Activated naive CD4-positive, alpha-beta T cell treated with Interleukin-2 at 50 U/mL for 16 hours (primary cell): ENCODE measurements around the gene SPP2.

Source experiments
- DNase-seq: peaks from one replicate; pipeline ENCODE4 v3.0.0-alpha.2; 2020

The SPP2 gene

GRCh38 chr2:234092344-234092743, 41.8 kb downstream of the SPP2 start:
- no peak for DNase-seq

DNA sequence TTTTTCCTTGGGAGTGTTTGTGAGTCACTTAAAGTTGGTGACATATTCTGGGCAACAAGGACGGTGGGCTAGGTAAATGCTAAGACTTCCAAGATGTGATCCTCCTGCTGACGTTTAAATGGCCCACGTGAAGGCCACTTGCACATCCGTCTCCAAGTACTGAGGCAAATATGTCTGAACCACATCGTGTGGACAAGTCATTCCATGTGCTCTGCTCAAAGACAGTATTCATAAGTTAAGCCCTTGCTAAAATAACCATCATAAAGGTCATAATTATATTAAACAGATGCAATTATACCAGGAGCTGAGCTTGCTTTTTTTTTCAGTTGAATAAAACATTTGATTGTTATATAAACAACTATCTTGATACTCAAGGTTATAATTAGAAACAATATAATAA, 44.8 kb downstream of the SPP2 start:
- no peak for DNase-seq

DNA sequence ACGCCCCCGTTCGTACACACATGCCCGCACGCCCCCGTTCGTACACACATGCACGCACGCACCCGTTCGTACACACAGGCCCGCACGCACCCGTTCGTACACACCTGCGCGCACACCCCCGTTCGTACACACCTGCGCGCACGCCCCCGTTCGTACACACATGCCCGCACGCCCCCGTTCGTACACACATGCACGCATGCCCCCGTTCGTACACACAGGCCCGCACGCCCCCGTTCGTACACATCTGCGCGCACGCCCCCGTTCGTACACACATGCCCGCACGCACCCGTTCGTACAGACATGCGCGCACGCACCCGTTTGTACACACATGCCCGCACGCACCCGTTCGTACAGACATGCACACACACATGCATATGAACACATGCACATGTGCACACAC, 45.7 kb downstream of the SPP2 start:
- no peak for DNase-seq

- no peak for DNase-seq
Measured at GRCh38 chr2:234098681-234099080, 48.2 kb downstream of the SPP2 start.

DNA sequence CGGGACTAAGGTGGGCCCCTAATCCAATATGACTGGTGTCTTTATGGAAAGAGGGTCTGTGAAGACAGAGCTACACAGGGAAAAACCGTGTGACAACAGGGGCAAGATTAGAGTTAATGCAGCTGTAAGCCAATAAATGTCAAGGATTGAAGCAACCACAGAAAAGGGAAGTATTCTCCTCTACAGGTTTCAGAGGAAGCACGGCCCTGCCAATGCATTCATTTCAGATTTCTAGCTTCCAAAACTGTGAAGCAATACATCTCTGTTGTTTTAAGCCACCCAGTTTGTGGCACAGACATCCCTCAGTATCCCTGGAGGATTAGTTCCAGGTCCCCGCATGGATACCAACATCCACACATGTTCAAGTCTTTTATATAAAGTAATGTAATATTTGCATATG, 48.8 kb downstream of the SPP2 start:
- DNase-seq, result no peak

DNA sequence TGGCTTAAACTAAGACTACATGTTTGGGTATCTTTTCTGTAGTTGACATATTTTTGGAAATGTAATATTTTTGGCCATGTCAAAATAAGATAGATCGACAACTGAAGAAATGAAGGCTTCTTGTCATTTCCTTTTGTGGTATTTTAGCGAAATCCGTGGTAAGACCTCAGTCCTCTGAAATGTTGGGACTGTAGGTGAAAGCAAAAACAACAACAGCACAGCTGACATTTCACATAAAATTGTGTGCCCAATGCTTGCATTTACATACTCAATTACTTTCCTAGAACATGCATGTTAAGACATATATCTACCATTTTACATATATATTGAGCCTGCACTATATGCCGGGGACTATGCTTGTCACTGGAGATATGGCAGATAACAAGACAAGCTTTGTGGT, 50.2 kb downstream of the SPP2 start:
- no peak for DNase-seq

GRCh38 chr2:234102112-234102511, 51.6 kb downstream of the SPP2 start:
- DNase-seq, result no peak

DNA sequence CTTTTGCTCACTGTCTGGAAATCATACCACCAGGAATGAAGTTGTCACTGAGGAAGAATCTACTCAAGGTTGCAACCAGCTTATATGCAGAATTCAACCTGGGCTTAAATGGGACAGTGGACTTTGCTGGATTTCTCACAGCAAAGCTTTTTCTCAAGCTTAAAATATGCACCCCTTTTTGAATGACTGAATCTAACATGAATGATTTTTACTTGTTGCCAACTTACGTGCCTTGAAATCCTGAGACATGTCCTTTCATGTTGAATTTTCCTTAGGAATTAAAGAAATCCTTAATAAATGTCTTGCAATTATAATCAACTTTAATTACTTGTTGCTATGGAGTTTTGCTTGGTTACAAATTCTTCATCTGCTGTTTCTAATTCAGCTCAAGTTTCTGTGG, 57.4 kb downstream of the SPP2 start:
- DNase-seq, result no peak

DNA sequence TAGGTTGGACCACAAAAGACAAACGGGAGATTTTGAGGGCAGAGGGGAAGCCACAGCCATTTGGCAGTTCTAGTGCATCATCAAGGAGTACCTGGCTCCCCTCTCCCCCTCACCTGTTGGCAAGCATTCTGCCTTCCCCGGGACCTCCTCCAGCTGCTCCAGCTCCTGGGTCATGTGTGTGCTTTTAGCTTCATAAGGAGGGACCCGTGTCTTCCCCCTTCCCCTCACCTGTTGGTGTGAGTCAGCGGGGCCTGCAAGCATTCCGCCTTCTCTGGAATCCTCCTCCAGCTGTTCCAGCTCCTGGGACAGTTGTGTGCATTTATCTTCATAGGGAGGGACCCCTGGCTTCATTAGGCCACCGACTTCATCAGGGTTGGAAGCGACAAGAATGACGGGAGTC, 58.8 kb downstream of the SPP2 start:
- no peak for DNase-seq

GRCh38 chr2:234110219-234110618, 59.7 kb downstream of the SPP2 start:
- no peak for DNase-seq

- no peak for DNase-seq
Measured at GRCh38 chr2:234111523-234111922, 61.0 kb downstream of the SPP2 start.

GRCh38 chr2:234116010-234116409, 65.5 kb downstream of the SPP2 start:
- DNase-seq, result no peak

DNA sequence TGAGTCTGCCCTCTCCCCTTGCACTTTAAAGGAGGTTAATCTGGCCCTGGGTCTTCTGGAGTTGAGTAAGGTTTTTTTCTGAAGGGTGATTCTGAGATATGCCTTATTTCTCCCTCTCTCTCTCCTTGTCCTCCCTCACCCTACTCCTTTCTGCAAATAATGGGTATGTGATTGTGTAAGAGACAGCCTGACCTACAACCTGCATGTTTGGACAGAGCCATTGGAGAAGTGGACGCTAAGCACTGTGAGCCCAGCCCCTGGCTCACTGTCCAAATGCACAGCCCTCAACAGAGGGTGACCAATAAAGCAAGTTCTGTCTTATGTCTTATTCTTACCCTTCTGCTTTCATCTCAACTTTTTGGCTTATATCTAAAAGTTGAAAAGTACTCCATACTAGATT, 71.5 kb downstream of the SPP2 start:
- no peak for DNase-seq

DNA sequence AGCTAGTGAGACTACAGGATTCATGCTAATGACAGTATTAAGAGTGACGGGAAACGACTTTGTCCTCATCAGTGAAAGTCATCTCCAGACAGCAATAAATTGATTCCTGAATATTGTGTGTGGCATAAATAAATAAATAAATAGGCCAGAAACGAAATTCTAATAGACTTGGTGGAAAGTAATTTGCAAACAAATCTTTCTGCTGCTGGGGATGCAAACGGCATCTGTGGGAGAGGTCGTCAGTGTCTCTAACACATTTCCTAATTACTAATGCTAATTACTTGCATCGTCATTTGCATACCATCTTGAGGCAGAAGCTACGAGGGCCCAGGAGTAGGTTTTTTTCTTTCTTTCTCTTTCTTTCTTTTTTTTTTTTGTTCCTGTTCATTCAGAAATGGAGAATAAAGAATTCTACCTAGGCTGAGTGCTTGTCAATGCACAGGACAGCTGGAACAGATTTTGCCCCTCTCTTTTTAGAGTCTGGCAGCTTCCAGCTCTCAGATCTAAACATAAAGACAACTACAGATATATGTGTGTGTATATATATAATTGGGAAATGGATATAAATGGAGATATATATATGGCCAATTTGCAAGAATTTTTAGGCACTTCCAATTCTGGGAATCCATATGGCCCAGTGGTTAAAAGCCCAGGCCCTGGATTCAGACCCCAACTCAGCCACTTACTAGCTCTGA, 75.1 kb downstream of the SPP2 start:
- DNase-seq, result no peak

- no peak for DNase-seq
Measured at GRCh38 chr2:234126146-234126470, 75.6 kb downstream of the SPP2 start.
